Activated B cell treated with CpG ODN at 0.5 μM for 24 hours (primary cell): ENCODE measurements around the gene ZC3H10. TPM values are rescaled to one million over a fixed set of nuclear protein-coding genes. Genes with fewer than 3 reads are reported as not detected.

Experiments used
- ATAC-seq: fragments of 200-7000 bp; cut with Tn5 transposase; one replicate; pipeline ENCODE4 v1.10.0; 2021; ENCODE audit warnings: low read depth, mild to moderate bottlenecking, moderate library complexity
- CTCF ChIA-PET: fragments of 350-600 bp; sonication (Branson Sonifier 250); formaldehyde crosslinking; loops from one replicate; lab custom pipeline; 2021; ENCODE audit warnings: antibody characterized with exemption; lab: Charles Lee
- POLR2A ChIA-PET: fragments of 350-600 bp; sonication (Branson Sonifier 250); formaldehyde crosslinking; loops from one replicate; lab custom pipeline; 2021; ENCODE audit warnings: antibody characterized with exemption; lab: Charles Lee
- DNase-seq: peaks from one replicate; pipeline ENCODE4 v3.0.0; 2022
- H3K27ac Mint-ChIP-seq: one replicate; pipeline ENCODE4 v1.8.0; 2020; ENCODE audit warnings: mixed read lengths
- H3K27me3 Mint-ChIP-seq: one replicate; pipeline ENCODE4 v1.8.0; 2021; ENCODE audit warnings: mixed read lengths
- H3K36me3 Mint-ChIP-seq: one replicate; pipeline ENCODE4 v1.8.0; 2021; ENCODE audit warnings: low read depth, mixed read lengths
- H3K4me1 Mint-ChIP-seq: one replicate; pipeline ENCODE4 v1.8.0; 2021; ENCODE audit warnings: mixed read lengths
- H3K4me3 Mint-ChIP-seq: one replicate; pipeline ENCODE4 v1.8.0; 2020; ENCODE audit warnings: mild to moderate bottlenecking, mixed read lengths
- H3K9me3 Mint-ChIP-seq: one replicate; pipeline ENCODE4 v1.8.0; 2020; ENCODE audit warnings: mixed read lengths
- CTCF ChIP-seq: fragments of 200-600 bp; IDR thresholded peaks from one replicate; pipeline ENCODE4 v1.8.0; 2022; ENCODE audit warnings: antibody characterized with exemption, mild to moderate bottlenecking
- intact Hi-C: fragments of 100-400 bp; cut with micrococcal nuclease; formaldehyde crosslinking; loops from one replicate; pipeline ENCODE4 v1.15.1; 2024
- total RNA-seq: library from RNA; stranded (reverse); gene quantifications from 2 replicates; pipeline ENCODE4 v1.2.3, GENCODE V29; 2022

The ZC3H10 gene
- total RNA-seq, 1 donor from 2014 or later = 15.4 TPM

GRCh38 chr12:56151672-56152131 is 33.6 kb downstream of the ZC3H10 start:
- H3K9me3 Mint-ChIP-seq = no peaks in the 10 kb centered on the region
- ATAC-seq (peak; percentile 64), DNase-seq (peak; percentile 52)
- intact Hi-C loops = loop anchor here (1.0 kb wide), 5 partner anchors 23 to 209 kb away; partner anchors contain the start of genes ESYT1, NABP2, PA2G4 and STAT2
- no peaks in the 10 kb centered on the region for H3K27me3 Mint-ChIP-seq
- H3K4me3 Mint-ChIP-seq = peak overlapping the region; percentile 93
- peaks cover 14% of the 10 kb centered on the region for H3K36me3 Mint-ChIP-seq
- H3K4me1 Mint-ChIP-seq = peaks cover 37% of the 10 kb centered on the region
- ChIA-PET CTCF (interaction anchor here (0.9 to 1.6 kb wide), 4 partner anchors 10 to 38 kb away, joined by 4 to 7 read pairs (median 4); partner anchors contain the start of genes SMARCC2 and ZC3H10), POLR2A (interaction anchor here (0.6 to 3.4 kb wide), 25 partner anchors 10 to 507 kb away, joined by 3 to 80 read pairs (median 4); partner anchors contain the start of genes DNAJC14, ESYT1, GLS2 and PA2G4)
- TF ChIP-seq CTCF = peak; percentile 22
- H3K27ac Mint-ChIP-seq = peak overlapping the region; percentile 99

- DNase-seq = peak; percentile 87
- H3K4me1 Mint-ChIP-seq = peaks cover 38% of the 10 kb centered on the region
- no peak for TF ChIP-seq CTCF
- peak within 1 kb of the TSS; percentile 93 for H3K4me3 Mint-ChIP-seq
- ChIA-PET POLR2A (interaction anchor here (0.6 to 3.4 kb wide), 22 partner anchors 10 to 506 kb away, joined by 3 to 80 read pairs (median 4); partner anchors contain the start of genes ESYT1, GLS2, PA2G4 and RAB5B), CTCF (interaction anchor here (0.9 to 1.3 kb wide), 3 partner anchors 26 to 37 kb away, joined by 4 to 7 read pairs (median 4); partner anchors contain the start of genes SMARCC2 and ZC3H10)
- peak; percentile 89 for ATAC-seq
- intact Hi-C loops = loop anchor here (1.0 kb wide), 5 partner anchors 24 to 208 kb away; partner anchors contain the start of genes ESYT1, NABP2, PA2G4 and STAT2
- peaks cover 15% of the 10 kb centered on the region for H3K36me3 Mint-ChIP-seq
- no peaks in the 10 kb centered on the region for H3K9me3 Mint-ChIP-seq
- no peaks in the 10 kb centered on the region for H3K27me3 Mint-ChIP-seq
- peak within 1 kb of the TSS; percentile 99 for H3K27ac Mint-ChIP-seq
Measured at GRCh38 chr12:56152132-56152755, 34.2 kb downstream of the ZC3H10 start, which contains the start of gene MYL6B. Gene MYL6B (plus strand): TSS chr12:56152587. CDS start chr12:56153919, 1,332 bp downstream.

- ATAC-seq (no peak), DNase-seq (no peak)
- H3K27ac Mint-ChIP-seq = peak overlapping the region; percentile 99
- TF ChIP-seq CTCF = no peak
- POLR2A ChIA-PET = interaction anchor here (1.6 to 3.4 kb wide), 4 partner anchors 24 to 49 kb away, joined by 10 to 80 read pairs (median 31); partner anchors contain the start of genes ESYT1, PA2G4, RPL41 and SMARCC2
- H3K36me3 Mint-ChIP-seq = peaks cover 18% of the 10 kb centered on the region
- peaks cover 44% of the 10 kb centered on the region for H3K4me1 Mint-ChIP-seq
- H3K9me3 Mint-ChIP-seq = no peaks in the 10 kb centered on the region
- CTCF ChIA-PET = interaction anchor here (0.6 to 2.4 kb wide), 2 partner anchors 26 to 36 kb away, joined by 3 to 6 read pairs; partner anchors contain the start of gene SMARCC2
- peak overlapping the region; percentile 93 for H3K4me3 Mint-ChIP-seq
- no peaks in the 10 kb centered on the region for H3K27me3 Mint-ChIP-seq
- intact Hi-C loops = loop anchor here (1.0 kb wide), 5 partner anchors 25 to 207 kb away; partner anchors contain the start of genes ESYT1, NABP2, PA2G4 and STAT2
Measured at GRCh38 chr12:56152756-56153677, 35.0 kb downstream of the ZC3H10 start.

GRCh38 chr12:56153678-56154065 is 35.6 kb downstream of the ZC3H10 start:
- Mint-ChIP-seq H3K36me3 (peaks cover 25% of the 10 kb centered on the region), H3K4me3 (peak overlapping the region; percentile 35), H3K9me3 (no peaks in the 10 kb centered on the region), H3K27me3 (no peaks in the 10 kb centered on the region), H3K27ac (no peak overlapping the region), H3K4me1 (peaks cover 46% of the 10 kb centered on the region)
- TF ChIP-seq CTCF = no peak
- POLR2A ChIA-PET = interaction anchor here (1.1 kb wide), 1 partner anchor 34 kb away, joined by 5 read pairs; no protein-coding TSS in a partner anchor
- ATAC-seq (no peak), DNase-seq (no peak)
- intact Hi-C loops = no loop called here
- CTCF ChIA-PET = interaction anchor here (0.6 to 2.4 kb wide), 2 partner anchors 27 to 35 kb away, joined by 3 to 6 read pairs; partner anchors contain the start of gene SMARCC2
